Measurements from ENCODE around the gene DHCR7. TPM values are rescaled to one million over a fixed set of nuclear protein-coding genes. Genes with fewer than 3 reads are reported as not detected.

DHCR7 gene
- total RNA-seq, 4 donors from 2014 or later: 9.0 to 23.8 (median 17.9) TPM

GRCh38 chr11:71472357-71472885 lies 24.2 kb upstream of the DHCR7 start:
- TF ChIP-seq CTCF (IDR thresholded peaks at IDR 0.05; ENCODE audit: low read depth): no peak

- no peak for TF ChIP-seq CTCF (IDR thresholded peaks at IDR 0.05; ENCODE audit: low read depth)
Observed at GRCh38 chr11:71470946-71471345, 22.8 kb upstream of the DHCR7 start.

- no peak for TF ChIP-seq CTCF (IDR thresholded peaks at IDR 0.05; ENCODE audit: low read depth)
Observed at GRCh38 chr11:71467164-71467563, 19.0 kb upstream of the DHCR7 start.

- no peak for TF ChIP-seq CTCF (IDR thresholded peaks at IDR 0.05; ENCODE audit: low read depth)
Observed at GRCh38 chr11:71466358-71466757, 18.2 kb upstream of the DHCR7 start.

GRCh38 chr11:71465054-71465453 lies 16.9 kb upstream of the DHCR7 start:
- TF ChIP-seq CTCF (IDR thresholded peaks at IDR 0.05; ENCODE audit: low read depth): no peak

GRCh38 chr11:71463331-71464211 lies 15.4 kb upstream of the DHCR7 start:
- no peak for TF ChIP-seq CTCF (IDR thresholded peaks at IDR 0.05; ENCODE audit: low read depth)

- TF ChIP-seq CTCF (IDR thresholded peaks at IDR 0.05; ENCODE audit: low read depth): no peak
Observed at GRCh38 chr11:71462726-71463125, 14.5 kb upstream of the DHCR7 start.
